GM12878 (cell line): Measurements from ENCODE around the gene CD79A. TPM values are rescaled to one million over a fixed set of nuclear protein-coding genes. Genes with fewer than 3 reads are reported as not detected.

Source experiments
- ATAC-seq: fragments of 200-7000 bp; cut with Tn5 transposase; 3 replicates; pipeline ENCODE4 v1.9.1; 2020; ENCODE audit warnings: mild to moderate bottlenecking, moderate library complexity
- BruUV-seq: library from RNA; stranded (reverse); fragments of 400-500 nt; replicated peaks from 2 replicates; lab custom pipeline; 2021; lab: Mats Ljungman, UMichigan
- CTCF ChIA-PET: fragments of 300-600 bp; sonication (Branson Sonifier 250); formaldehyde crosslinking; extraction: SDS; loops from one replicate; lab custom pipeline; 2021; ENCODE audit warnings: inconsistent platforms; lab: Yijun Ruan, JAX
- POLR2A ChIA-PET: fragments of 350-600 bp; formaldehyde crosslinking; extraction: SDS; loops from one replicate; lab custom pipeline; 2021; ENCODE audit warnings: inconsistent platforms; lab: Charles Lee
- RAD21 ChIA-PET: fragments of 300-600 bp; sonication (Branson Sonifier 250); formaldehyde crosslinking; loops from one replicate; lab custom pipeline; 2023; ENCODE audit warnings: antibody characterized with exemption; ENCODE audit not compliant: unreplicated experiment; lab: Charles Lee
- SMC1A ChIA-PET: fragments of 300-600 bp; sonication (Branson Sonifier 250); formaldehyde crosslinking; loops from one replicate; lab custom pipeline; 2023; ENCODE audit not compliant: unreplicated experiment, uncharacterized antibody; lab: Charles Lee
- DNase-seq: peaks from one replicate; pipeline ENCODE4 v3.0.0-alpha.2; 2011; ENCODE audit warnings: low read depth, low spot score
- FAIRE-seq: peaks from 3 replicates; lab custom pipeline; 2011; peaks lifted over from hg19 to GRCh38; lab: Jason Lieb, UNC
- H2AFZ ChIP-seq: 2 replicates; pipeline ENCODE4 v1.6.0; 2011; ENCODE audit warnings: low read depth, low read length, control low read depth; ENCODE audit not compliant: control insufficient read depth
- H3K27ac ChIP-seq: 2 replicates; pipeline ENCODE4 v1.5.1; 2011; ENCODE audit warnings: control low read depth; ENCODE audit not compliant: control insufficient read depth, insufficient read depth
- H3K27me3 ChIP-seq, 2 experiments: replicated peaks in 1 of 2; 2 replicates each; pipeline versions ENCODE4 v1.6.0 to v1.6.1; 2011; ENCODE audit warnings: low read length in 1 of 2; ENCODE audit not compliant: control insufficient read depth in 2 of 2, insufficient read depth in 2 of 2
- H3K36me3 ChIP-seq, 2 experiments: 2 replicates each; pipeline ENCODE4 v1.5.1; 2011; ENCODE audit warnings: low read length in 1 of 2; ENCODE audit not compliant: control insufficient read depth in 2 of 2, insufficient read depth in 2 of 2
- H3K4me1 ChIP-seq: 2 replicates; pipeline ENCODE4 v1.6.1; 2011; ENCODE audit warnings: mild to moderate bottlenecking, low read length, moderate library complexity, mixed read lengths; ENCODE audit not compliant: control insufficient read depth, insufficient read depth
- H3K4me2 ChIP-seq: 2 replicates; pipeline ENCODE4 v1.6.0; 2011; ENCODE audit warnings: control low read depth; ENCODE audit not compliant: control insufficient read depth, insufficient read depth
- H3K4me3 ChIP-seq: fragments of 200-600 bp; sonication (generic); 2 replicates; pipeline ENCODE4 v1.5.1; 2016
- H3K79me2 ChIP-seq: 2 replicates; pipeline ENCODE4 v1.6.0; 2011; ENCODE audit warnings: low read length; ENCODE audit not compliant: control insufficient read depth, insufficient read depth
- H3K9ac ChIP-seq: 2 replicates; pipeline ENCODE4 v1.8.0; 2011; ENCODE audit warnings: low read length, control low read depth, mixed read lengths; ENCODE audit not compliant: control insufficient read depth, insufficient read depth
- H3K9me3 ChIP-seq: replicated peaks from 3 replicates; pipeline ENCODE4 v1.5.1; 2011; ENCODE audit warnings: mild to moderate bottlenecking, low read length; ENCODE audit not compliant: control insufficient read depth, insufficient read depth
- H4K20me1 ChIP-seq: 2 replicates; pipeline ENCODE4 v1.6.0; 2011; ENCODE audit not compliant: control insufficient read depth, insufficient read depth
- CTCF ChIP-seq, 3 experiments: IDR thresholded peaks in 2 of 3; conservative IDR thresholded peaks in 1 of 3; 2 replicates each; pipeline ENCODE4 v1.5.1; 2011; ENCODE audit warnings: low read depth in 3 of 3, low read length in 3 of 3, mild to moderate bottlenecking in 3 of 3, control low read depth in 2 of 3, moderate library complexity in 2 of 3, inconsistent platforms in 1 of 3, mixed read lengths in 1 of 3; ENCODE audit not compliant: control insufficient read depth in 2 of 3, insufficient read depth in 1 of 3; ENCODE audit errors: extremely low read depth in 1 of 3
- EED ChIP-seq: sonication (generic); IDR thresholded peaks from 2 replicates; pipeline ENCODE4 v1.6.1; 2016; ENCODE audit warnings: antibody characterized with exemption, low read depth
- EGR1 ChIP-seq, 2 experiments: IDR thresholded peaks; 1 replicate in 1 of 2; 2 replicates in 1 of 2; pipeline ENCODE4 v1.6.1; 2011 to 2012; ENCODE audit warnings: low read depth in 2 of 2, low read length in 2 of 2, borderline replicate concordance in 1 of 2, mild to moderate bottlenecking in 1 of 2, moderate library complexity in 1 of 2
- GATAD2B ChIP-seq: fragments of 450-650 bp; conservative IDR thresholded peaks from 2 replicates; pipeline ENCODE4 v1.6.1; 2017; ENCODE audit warnings: low read depth, mild to moderate bottlenecking, moderate library complexity
- KAT2A ChIP-seq: conservative IDR thresholded peaks from 2 replicates; pipeline ENCODE4 v1.6.1; 2011; ENCODE audit warnings: low read depth, low read length; ENCODE audit not compliant: control insufficient read depth
- NR2C1 ChIP-seq: fragments of 450-650 bp; IDR thresholded peaks from 2 replicates; pipeline ENCODE4 v1.6.1; 2017; ENCODE audit warnings: antibody characterized with exemption, mild to moderate bottlenecking, moderate library complexity
- RAD21 ChIP-seq: IDR thresholded peaks from 2 replicates; pipeline ENCODE4 v1.6.1; 2011; ENCODE audit warnings: mild to moderate bottlenecking, low read depth, low read length, moderate library complexity; ENCODE audit not compliant: insufficient read depth
- RFX5 ChIP-seq: IDR thresholded peaks from 2 replicates; pipeline ENCODE4 v1.6.1; 2011; ENCODE audit warnings: low read depth, low read length, improper control_type of control experiment
- SKIL ChIP-seq: fragments of 450-650 bp; IDR thresholded peaks from 2 replicates; pipeline ENCODE4 v1.6.1; 2017; ENCODE audit warnings: mild to moderate bottlenecking, low read depth, inconsistent platforms; ENCODE audit not compliant: poor library complexity, severe bottlenecking
- SMAD1 ChIP-seq: fragments of 450-650 bp; IDR thresholded peaks from 2 replicates; pipeline ENCODE4 v1.6.1; 2018; ENCODE audit warnings: mild to moderate bottlenecking, low read depth; ENCODE audit not compliant: partially characterized antibody
- SPI1 ChIP-seq: IDR thresholded peaks from 2 replicates; pipeline ENCODE4 v1.6.1; 2011; ENCODE audit warnings: low read depth, mild to moderate bottlenecking, low read length, moderate library complexity, borderline replicate concordance; ENCODE audit not compliant: insufficient read depth
- WGBS: methylation state at CpG from one replicate; pipeline ENCODE4 v1.1.6; 2016; ENCODE audit warnings: low lambda C conversion rate; ENCODE audit not compliant: insufficient replicate concordance, insufficient coverage; ENCODE audit errors: missing lambda C conversion rate; 5-methylcytosine and 5-hydroxymethylcytosine counted together
- in situ Hi-C: fragments of 300-500 bp; cut with MboI; formaldehyde crosslinking; loops from 9 replicates; pipeline ENCODE4 v1.14.3; 2018; ENCODE audit warnings: mixed read lengths
- intact Hi-C: fragments of 100-400 bp; cut with micrococcal nuclease; formaldehyde crosslinking; loops from one replicate; pipeline ENCODE4 v1.14.2; 2022; ENCODE audit not compliant: unreplicated experiment
- polyA plus RNA-seq, 11 experiments: library from polyadenylated mRNA; depleted of rRNA in 4 of 11; unstranded in 6 of 11; stranded (reverse) in 5 of 11; fragments of >200 nt; fragmentation: Nextera tagmentation in 4 of 11; fragmentation: Illumina TruSeq in 1 of 11; extraction: Ambion mirVana in 4 of 11; extraction: Trizol in 1 of 11; gene quantifications; 1 replicate in 1 of 11; 2 replicates in 10 of 11; pipeline versions ENCODE4 v1.2.1 to v1.2.3, GENCODE V29; 2011 to 2016; ENCODE audit warnings: inconsistent platforms in 2 of 11, missing spikeins in 2 of 11, low read depth in 1 of 11
- total RNA-seq, 4 experiments: library from RNA; depleted of rRNA in 3 of 4; stranded (reverse); fragments of >200 nt in 3 of 4; fragmentation: Illumina TruSeq in 1 of 4; extraction: Trizol in 1 of 4; gene quantifications; 2 replicates each; pipeline versions ENCODE4 v1.2.1 to v1.2.3, GENCODE V29; 2013 to 2021
- TF ChIP-seq, protein P1 (sequence below): IDR thresholded peaks from 2 replicates; pipeline ENCODE4 v1.6.1; 2011; ENCODE audit warnings: borderline replicate concordance, low read depth, mild to moderate bottlenecking, moderate library complexity, mixed read lengths, low read length; ENCODE audit not compliant: insufficient read depth; ENCODE audit errors: extremely low read length
- TF ChIP-seq, protein P2 (sequence below): fragments of 450-650 bp; IDR thresholded peaks from 2 replicates; pipeline ENCODE4 v1.6.1; 2017; ENCODE audit warnings: borderline replicate concordance

The CD79A gene
- total and polyA plus RNA-seq, 10 of the 15 experiments (the other 5 are each of a cell fraction or from before 2014, with no cell fraction given), result 38.8 to 414 (median 282) TPM

GRCh38 chr19:41898235-41898634 is 21.2 kb downstream of the CD79A start (continued):
- TF ChIP-seq, protein P1, sequence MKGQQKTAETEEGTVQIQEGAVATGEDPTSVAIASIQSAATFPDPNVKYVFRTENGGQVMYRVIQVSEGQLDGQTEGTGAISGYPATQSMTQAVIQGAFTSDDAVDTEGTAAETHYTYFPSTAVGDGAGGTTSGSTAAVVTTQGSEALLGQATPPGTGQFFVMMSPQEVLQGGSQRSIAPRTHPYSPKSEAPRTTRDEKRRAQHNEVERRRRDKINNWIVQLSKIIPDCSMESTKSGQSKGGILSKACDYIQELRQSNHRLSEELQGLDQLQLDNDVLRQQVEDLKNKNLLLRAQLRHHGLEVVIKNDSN, result no peak
- no peak for TF ChIP-seq EGR1 (IDR thresholded peaks at IDR 0.05; ENCODE audit: borderline replicate concordance in 1 of 2, low read depth in 2 of 2, low read length in 2 of 2)
- TF ChIP-seq SPI1, result no peak
- no peak for TF ChIP-seq NR2C1
- TF ChIP-seq, all 136 proteins: peak for 0

GRCh38 chr19:41901707-41902360 is 24.8 kb downstream of the CD79A start:
- CTCF ChIA-PET, result interaction anchor here (1.0 kb wide), 1 partner anchor 56 kb away, joined by 3 read pairs; no protein-coding TSS in a partner anchor
- H3K9me3 ChIP-seq, result no peaks in the 10 kb centered on the region
- FAIRE-seq (no peak), DNase-seq (no peak), ATAC-seq (no peak)
- intact Hi-C loops (no loop called here), in situ Hi-C loops (no loop called here)
- POLR2A ChIA-PET, result no interaction called here
- no peaks in the 10 kb centered on the region for H3K79me2 ChIP-seq
- RAD21 ChIA-PET, result no interaction called here
- H3K4me2 ChIP-seq, result no peak overlapping the region
- 95% methylated on average over 21 of the region's 21 CpGs for WGBS
- H3K4me3 ChIP-seq, result no peak overlapping the region
- H3K27ac ChIP-seq, result no peak overlapping the region
- BruUV-seq, result no TSS peak
- H3K36me3 ChIP-seq, result peaks cover 27 to 46% of the 10 kb centered on the region in 2 experiments; a peak in 3 of 4 replicates
- no peak overlapping the region for H3K9ac ChIP-seq
- SMC1A ChIA-PET, result no interaction called here
- TF ChIP-seq SMAD1, result no peak
- TF ChIP-seq, protein P2, sequence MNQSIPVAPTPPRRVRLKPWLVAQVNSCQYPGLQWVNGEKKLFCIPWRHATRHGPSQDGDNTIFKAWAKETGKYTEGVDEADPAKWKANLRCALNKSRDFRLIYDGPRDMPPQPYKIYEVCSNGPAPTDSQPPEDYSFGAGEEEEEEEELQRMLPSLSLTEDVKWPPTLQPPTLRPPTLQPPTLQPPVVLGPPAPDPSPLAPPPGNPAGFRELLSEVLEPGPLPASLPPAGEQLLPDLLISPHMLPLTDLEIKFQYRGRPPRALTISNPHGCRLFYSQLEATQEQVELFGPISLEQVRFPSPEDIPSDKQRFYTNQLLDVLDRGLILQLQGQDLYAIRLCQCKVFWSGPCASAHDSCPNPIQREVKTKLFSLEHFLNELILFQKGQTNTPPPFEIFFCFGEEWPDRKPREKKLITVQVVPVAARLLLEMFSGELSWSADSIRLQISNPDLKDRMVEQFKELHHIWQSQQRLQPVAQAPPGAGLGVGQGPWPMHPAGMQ, result no peak
- no peak for TF ChIP-seq RFX5
- TF ChIP-seq SKIL, result no peak
- TF ChIP-seq CTCF (IDR thresholded peaks at IDR 0.05 in 2 of 3, conservative IDR thresholded peaks at IDR 0.05 in 1 of 3; ENCODE audit: control insufficient read depth in 2 of 3, extremely low read depth in 1 of 3, insufficient read depth in 1 of 3, low read depth in 3 of 3, low read length in 3 of 3), result no peak
- no peak for TF ChIP-seq GATAD2B
- no peak for TF ChIP-seq RAD21
- no peak for TF ChIP-seq EED
- no peak for TF ChIP-seq KAT2A
- no peaks in the 10 kb centered on the region for H4K20me1 ChIP-seq
- no peaks in the 10 kb centered on the region for H3K27me3 ChIP-seq
- no peak overlapping the region for H2AFZ ChIP-seq
- no peaks in the 10 kb centered on the region for H3K4me1 ChIP-seq
